Activated naive CD8-positive, alpha-beta T cell treated with anti-CD3 and anti-CD28 coated beads, Interleukin-2, amount 50 U/mL, for 16 hours (primary cell): ENCODE measurements around the gene MAST1.
"Not testable (repeated sequence)": the region's sequence is repeated elsewhere in the genome, so short reads cannot be mapped to it uniquely, and the experiment has no call there.

Experiments used
- DNase-seq: peaks from one replicate; pipeline ENCODE4 v3.0.0-alpha.2; 2020; ENCODE audit warnings: low read depth, low spot score

Gene MAST1

DNA sequence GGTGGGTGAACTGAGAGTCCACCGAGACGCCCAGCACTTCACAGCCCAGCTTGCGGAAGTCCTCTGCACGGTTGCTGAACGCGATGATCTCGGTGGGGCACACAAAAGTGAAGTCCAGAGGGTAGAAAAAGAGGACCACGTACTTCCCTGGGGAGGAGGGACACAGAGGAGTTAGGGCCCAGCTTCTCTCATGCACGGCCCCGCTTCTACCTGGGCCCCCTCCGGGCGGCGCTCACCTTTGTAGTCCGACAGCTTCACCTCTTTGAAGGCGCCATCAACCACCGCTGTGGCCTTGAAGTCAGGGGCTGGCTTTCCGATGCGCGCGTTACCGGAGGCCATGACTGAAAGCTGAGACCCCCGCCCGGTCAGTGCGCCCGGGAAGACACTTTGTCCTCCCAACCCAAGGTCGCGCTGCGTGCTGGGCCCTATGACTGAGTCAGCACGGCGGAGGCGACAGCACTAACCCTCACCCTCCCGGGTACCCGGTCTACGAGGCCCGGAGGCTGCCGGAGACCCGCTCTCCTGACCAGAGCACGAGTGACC lies 37.3 kb upstream of the MAST1 start:
- DNase-seq: no peak

DNA sequence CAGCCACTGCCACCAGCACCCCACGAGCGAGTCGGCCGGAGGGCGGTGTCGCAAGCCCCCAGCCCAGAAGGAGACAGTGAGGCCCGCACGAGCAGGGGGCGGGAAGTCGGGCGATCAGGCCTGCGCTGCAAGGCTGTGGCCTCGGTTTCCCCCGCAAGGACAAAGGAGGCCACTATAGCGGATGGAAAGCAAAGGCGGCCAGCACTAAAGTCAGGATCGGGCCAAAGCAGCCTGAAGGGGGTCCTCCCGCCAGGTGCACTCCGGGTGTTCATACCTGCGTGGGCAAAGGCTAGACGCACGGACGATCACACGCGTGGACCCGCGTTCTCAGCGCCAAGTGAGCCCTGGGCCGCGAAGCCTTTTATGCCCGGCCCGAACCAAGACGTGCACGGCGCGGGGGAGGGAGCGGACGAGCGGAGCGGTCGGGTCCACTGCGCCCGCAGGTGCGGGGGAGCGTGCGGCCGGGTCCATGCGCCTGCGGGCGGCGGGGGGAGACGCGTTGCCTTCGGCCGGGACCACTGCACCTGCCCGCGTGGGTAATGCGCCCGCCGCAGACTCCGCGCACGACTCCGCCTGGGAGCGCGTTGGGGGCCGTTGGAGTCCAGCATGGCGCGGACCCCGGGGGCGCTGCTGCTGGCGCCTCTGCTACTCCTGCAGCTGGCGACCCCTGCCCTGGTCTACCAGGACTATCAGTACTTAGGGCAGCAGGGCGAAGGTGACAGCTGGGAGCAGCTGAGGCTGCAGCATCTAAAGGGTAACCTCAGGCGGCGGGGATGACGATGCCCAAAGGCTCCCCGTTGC lies 36.6 kb upstream of the MAST1 start, which contains the start of the genes PRDX2 and THSD8:
TSS of gene PRDX2 (minus strand) at position 335 of the 801 bp plus-strand sequence. CDS start 539 bp downstream, outside the sequence.
TSS of gene THSD8 (plus strand) at position 604 of the 801 bp plus-strand sequence. CDS start at position 607, 3 bp downstream.
- peak; percentile 42 for DNase-seq

DNA sequence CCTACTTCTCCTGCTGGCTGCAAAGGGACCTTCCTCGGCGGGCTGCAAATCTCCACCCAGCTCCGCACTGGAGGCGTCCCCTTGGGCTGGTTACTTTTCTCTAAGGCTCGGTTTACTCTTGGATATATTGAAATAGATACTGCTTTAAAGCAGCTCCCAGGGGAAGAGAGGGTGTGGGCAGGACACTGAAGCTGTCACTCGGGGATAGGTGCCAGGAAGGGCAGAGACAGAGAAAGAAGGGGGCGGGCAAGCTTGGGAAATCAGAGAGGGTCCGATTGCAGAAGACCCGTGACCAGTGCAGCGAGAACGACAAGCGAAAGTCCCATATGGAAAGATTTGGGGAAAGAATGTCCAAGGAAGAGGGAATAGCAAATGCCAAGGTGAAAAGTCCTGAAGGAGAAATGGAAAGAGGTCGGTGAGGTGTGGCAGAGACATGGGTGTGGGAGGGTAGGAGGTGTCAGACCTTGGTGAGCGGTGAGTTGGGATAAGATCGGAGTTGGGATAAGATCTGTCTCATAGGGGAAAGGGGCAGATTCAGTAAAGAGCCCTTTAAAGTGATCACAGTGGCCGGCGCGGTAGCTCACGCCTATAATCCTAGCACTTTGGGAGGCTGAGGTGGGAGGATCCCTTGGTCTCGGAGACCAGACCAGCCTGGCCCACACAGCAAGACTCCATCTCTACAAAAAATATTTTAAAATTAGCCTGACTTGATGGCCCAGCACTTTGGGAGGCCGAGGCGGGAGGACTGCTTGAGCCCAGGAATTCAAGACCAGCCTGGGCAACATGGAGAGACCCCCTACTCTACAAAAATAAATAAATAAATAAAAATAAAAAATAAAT lies 35.8 kb upstream of the MAST1 start:
- no peak for DNase-seq

DNA sequence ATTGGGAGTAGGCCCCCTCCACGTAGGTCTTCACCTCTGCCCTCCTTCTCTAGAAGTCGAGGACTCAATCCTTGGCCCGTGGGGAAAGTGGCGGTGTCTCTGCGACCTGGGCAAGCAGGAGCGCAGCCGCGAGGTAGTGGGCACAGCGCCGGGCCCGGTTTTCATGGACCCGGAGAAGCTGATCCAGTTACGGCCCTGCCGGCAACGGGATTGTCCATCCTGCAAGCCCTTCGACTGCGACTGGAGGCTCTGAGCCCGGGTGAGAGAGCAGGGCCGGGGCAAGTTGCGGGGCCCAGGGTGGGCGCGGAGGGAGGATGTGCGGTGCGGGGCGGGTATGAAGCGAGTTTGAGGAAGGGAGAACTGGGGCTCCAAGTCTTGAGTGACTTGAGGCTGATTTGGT lies 34.3 kb upstream of the MAST1 start:
- no peak for DNase-seq

DNA sequence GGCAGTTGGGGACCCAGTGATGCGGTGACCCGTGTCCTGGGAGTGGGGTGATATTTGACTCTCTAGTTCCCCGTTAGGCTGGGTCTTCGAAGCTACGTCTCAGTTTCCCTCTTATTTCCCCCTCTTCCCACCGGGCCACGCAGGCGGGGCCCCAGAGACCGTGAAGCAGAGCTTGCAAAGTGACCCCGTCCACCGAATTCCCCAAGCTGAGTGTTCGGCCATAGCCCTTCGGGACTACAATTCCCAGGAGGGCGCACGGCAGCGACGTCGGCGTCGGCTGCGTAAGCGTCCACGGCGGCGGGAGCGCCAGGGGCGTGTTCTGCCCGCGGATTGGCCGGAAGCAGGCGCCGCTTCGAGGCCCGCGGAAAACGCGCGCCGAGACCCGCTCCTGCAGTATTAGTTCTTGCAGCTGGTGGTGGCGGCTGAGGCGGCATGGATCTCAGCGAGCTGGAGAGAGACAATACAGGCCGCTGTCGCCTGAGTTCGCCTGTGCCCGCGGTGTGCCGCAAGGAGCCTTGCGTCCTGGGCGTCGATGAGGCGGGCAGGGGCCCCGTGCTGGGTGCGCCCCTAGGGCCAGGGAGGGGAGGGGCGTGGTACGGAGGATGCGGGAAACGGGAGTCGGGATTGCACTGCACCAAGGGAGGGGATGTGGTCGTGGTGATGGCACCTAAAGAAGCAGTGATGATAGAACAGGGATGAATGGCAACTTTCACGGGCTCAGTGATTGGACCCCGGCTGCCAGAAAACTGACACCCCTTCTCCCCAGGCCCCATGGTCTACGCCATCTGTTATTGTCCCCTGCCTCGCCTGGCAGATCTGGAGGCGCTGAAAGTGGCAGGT lies 31.9 kb upstream of the MAST1 start, which contains the start of gene RNASEH2A:
TSS of gene RNASEH2A (plus strand) at position 343 of the 840 bp plus-strand sequence. CDS start at position 433, 90 bp downstream.
- peak; percentile 64 for DNase-seq

DNA sequence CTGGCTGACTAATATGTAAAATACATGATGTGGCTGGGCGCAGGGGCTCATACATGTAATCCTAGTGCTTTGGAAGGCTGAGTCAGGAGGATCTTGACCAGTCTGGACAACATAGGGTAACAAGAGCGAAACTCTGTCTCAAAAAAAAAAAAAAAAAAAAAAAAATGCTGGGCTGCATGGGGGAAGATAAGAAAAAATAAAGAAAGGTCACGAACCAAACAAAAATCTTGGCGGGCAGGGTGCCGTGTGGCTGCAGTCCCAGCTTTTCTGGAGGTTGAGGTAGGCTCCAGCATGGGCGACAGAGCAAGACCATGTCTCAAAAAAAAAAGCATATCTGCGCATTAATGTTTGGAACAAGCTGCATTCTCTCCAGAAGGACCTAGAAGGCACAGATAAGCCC lies 23.2 kb upstream of the MAST1 start:
- no peak for DNase-seq

DNA sequence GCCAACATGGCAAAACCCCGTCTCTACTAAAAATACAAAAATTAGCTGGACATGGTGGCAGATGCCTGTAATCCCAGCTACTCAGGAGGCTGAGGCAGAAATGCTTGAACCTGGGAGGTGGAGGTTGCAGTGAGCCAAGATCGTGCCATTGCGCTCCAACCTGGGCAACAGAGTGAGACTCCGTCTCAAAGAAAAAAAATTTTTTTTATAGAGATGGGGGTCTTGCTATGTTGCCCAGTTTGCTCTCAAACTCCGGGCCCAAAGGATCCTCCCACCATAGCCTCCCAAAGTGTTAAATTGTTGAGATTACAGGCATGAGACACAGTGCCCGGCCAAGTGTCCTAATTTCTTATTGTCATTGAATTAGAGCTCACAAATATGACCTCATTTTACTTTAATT lies 21.1 kb upstream of the MAST1 start:
- DNase-seq: not testable (repeated sequence)

DNA sequence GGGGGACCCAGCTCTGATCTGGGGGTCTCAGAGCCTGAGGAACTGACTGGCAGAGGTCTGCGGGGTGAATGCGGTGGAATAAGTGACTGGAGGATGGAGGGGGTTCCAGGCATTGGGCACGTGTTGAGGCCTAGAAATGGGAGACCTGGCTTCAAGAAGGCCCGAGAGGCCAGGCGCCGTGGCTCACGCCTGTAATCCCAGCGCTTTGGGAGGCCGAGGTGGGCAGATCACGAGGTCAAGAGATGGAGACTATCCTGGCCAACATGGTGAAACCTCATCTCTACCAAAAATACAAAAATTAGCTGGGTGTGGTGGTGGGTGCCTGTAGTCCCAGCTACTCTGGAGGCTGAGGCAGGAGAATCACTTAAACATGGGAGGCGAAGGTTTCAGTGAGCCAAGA lies 20.5 kb upstream of the MAST1 start:
- DNase-seq: not testable (repeated sequence)

DNA sequence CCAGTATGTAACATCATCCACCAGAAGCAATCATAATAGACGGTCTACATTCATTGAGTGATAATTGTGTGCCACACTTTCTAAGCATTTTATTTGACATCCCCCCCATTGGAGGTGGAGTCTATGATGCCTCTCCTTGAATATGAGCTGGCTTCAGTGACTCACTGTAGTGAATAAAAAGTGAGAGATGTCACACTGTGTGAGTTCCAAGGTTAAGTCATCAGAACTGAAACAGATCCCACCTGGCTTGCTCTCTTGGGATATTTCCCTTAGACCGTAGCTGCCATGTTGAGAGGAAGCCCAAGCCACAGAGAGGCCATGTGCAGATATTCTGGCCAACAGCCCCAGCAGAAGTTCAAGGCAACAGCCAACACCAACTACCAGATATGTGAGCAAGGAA lies 16.6 kb upstream of the MAST1 start:
- no peak for DNase-seq

DNA sequence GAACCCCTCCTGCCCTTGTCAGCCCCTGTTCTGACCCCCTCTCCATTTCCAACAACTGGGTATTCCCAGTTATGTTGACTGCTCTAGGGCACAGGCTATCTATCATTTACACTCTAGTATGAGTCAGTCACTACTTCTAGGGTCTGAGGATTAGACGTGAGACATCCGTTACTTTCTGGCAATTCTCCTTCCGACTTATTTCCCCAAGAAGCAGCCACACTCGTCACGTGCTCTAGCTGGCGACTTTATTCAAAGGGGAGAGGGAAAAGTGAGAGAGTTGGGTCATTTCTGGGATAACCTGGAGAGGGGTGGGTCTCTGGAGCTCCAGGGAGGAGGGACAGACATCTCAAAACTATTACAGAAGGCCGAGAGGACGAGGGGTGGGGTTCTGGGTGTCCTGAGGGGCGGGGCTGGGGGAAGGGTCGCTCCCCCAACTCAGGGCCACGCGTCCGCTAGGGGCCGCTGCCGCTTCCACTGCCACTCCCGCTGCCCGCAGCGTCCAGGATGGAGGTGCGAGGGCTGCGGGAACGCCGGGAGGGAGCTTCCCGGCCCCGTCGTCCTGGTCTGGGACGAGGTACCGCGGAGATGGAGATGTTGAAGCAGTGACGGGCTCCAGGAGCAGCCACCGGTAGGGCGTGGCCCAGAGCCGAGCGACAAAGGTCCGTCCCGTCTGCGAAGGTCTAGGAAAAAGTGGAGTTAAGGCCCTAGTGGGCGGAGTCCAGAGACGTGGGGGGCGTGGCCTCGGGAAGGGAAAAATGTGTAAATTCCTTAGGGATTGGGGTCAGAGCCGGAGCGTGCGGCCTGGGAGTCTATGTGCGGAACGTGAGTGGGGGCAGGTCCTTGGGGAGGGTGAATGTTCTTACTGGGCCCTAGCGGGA lies 12.8 kb upstream of the MAST1 start:
- no peak for DNase-seq

DNA sequence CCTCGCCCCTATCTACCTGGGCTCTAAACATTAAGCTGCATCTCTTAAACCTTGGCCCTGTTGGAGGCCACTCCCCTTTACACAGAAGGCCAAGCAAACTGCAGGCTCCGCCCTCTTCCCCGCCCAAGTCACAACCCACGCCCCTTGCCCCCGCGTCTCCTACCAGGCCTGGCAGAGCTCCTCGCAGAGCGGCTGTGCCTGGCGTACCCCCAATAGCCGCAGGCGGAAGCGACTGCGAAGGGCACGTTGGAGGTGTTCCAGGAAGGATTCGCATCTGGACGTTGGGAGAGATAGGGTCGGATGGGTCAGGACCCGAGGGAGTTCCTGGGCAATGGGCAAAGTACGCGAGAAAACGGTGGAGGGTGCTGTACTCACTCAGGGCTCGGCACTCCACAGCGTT lies 9.8 kb upstream of the MAST1 start:
- no peak for DNase-seq

DNA sequence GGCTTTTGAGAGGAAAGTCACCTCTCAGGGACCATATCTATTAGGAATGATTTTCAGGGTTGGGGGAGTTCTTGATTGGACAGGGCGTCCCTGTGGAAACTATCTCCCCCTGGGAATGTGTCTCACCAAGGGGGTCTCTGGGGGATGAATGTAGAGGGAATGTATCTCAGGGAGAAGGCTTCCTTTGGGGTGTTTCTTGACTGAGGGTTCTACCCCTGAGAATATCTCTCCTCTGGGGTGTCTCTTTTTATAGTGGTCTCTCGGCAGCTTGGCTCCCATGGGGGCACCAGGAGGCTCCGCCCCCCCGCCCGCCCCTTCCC lies 4.9 kb upstream of the MAST1 start:
- no peak for DNase-seq

DNA sequence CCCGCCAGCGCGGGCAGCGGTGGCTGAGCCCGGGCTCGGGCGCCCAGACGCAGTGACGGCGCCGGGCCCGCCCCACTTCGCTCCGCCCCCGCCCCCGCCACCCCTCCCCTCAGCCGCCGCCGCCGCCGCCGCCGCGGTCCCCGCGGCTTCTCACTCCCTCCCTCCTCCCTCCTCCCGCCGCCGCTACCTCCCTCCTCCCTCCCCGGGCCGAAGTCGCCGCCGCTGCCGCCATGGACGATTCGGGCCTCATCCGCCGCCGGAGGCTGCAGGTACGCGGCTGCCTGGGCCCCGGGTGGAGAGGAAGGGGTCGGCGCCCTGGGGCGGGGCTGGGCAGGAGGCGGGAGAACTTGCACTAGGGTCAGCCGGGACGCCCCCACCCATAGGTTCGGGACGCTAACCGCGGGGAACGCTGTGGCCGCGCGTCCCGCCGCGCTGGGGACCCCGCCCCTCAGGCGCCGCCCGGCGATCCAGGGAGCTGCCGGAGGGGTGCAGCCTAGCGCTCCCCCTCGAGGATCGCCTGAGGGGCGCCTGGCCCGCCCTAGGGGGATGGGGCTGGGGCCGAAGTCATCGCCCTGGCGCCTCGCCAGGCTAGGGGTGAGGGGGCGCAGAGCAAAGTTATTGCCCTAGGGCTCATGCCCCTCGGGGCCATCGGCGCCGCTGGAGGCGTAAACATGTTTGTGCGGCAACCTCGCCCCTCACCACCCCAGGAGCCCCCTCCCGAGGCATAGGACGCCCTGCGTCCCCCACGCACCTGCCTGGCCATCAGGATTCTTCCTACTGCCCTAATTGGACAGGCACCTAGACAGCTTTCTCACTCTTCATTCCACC lies 4.4 kb upstream of the MAST1 start:
- no peak for DNase-seq

DNA sequence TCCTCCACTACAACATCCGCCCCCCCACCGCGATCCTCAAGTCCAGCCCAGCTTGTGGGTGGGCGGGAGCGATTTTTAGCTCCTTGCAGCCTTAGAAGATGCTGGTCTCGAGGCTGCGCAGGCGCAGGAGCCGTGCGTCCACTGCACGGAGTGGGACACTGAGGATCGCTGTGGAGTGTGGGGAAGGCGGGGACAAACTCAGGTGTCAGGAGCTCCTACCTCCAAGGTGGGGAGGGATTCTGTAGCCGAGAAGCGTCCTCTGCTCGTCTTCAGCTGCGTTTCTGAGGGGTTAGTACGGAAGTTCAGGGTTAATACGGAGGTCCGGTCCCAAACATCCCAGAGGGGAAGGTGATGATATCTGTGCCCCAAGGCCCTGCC lies 3.8 kb upstream of the MAST1 start, which contains the start of gene RTBDN:
TSS of gene RTBDN (minus strand) at position 14 of the 378 bp plus-strand sequence. CDS start 4,600 bp downstream, outside the sequence.
- DNase-seq: no peak

DNA sequence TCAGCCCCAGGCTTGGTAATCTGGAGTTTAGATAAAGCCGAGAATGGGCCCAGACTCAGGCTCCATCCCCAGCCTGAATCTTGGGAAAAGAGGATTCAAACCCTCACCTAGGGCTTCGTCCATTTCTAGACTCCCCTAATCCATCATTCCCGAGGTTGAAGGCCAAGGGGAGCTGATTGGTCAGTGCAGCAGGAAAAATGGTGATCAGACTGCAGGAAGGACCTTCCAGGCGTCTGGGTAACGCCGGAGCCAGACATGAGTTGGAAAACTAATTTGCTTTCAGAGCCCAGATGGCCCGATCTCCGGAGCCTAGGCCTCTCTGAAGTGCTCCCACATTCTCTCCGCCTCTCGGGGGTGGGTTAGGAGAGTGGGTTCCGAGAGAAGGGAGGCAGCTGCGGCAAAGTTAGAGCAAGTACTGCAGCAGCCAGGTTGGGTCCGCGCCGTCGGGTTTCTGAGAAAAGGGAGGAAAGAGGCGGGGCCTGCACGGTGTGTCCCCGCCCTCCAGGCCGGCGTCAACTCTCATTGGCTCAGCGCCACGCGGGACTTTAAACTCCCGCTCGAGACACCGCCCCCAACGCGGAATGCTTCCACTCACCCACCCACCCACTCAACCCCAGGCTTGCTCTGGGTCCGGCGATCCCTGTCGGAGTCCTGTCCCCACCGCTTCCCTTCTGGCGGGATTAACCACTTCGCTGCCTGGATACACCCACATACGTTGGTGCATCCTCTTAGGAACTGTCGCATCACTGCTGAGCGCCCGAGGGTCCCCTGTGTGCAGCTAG lies 3.1 kb upstream of the MAST1 start:
- no peak for DNase-seq

DNA sequence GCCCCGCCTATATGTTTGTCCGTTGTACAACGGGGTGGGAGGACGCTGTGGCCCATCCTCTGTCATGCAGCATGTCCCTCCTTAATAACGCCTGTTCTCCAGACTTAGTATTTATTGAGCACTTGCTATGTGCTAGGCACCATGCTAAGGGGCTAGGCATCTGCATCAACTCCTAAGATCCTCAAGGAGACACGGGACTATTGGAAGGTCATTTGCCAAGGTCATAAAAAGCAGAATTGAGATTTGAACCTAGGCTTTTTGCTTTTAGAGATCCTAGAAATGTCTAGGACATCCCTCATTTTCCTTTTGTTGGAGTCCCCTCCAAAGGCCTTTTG lies 1.8 kb upstream of the MAST1 start:
- DNase-seq: no peak

DNA sequence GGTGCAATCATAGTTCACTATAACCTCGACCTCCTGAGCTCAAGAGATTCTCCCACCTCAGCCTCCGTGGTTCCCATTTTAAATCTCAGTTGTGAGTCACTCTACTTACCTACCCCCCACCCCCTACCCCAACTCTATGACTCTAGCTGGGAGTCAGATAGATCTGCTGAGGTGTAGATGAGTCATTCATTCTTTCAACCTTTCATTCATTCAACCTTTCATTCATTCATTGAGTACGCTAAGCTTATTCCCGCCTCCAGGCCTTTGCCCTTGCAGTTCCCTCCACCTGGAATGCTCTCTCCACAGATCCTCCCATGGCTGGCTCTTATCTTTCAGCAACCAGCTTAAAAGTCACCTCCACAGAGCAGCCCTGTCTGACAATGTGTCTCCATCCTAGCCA lies 1.1 kb upstream of the MAST1 start:
- no peak for DNase-seq

DNA sequence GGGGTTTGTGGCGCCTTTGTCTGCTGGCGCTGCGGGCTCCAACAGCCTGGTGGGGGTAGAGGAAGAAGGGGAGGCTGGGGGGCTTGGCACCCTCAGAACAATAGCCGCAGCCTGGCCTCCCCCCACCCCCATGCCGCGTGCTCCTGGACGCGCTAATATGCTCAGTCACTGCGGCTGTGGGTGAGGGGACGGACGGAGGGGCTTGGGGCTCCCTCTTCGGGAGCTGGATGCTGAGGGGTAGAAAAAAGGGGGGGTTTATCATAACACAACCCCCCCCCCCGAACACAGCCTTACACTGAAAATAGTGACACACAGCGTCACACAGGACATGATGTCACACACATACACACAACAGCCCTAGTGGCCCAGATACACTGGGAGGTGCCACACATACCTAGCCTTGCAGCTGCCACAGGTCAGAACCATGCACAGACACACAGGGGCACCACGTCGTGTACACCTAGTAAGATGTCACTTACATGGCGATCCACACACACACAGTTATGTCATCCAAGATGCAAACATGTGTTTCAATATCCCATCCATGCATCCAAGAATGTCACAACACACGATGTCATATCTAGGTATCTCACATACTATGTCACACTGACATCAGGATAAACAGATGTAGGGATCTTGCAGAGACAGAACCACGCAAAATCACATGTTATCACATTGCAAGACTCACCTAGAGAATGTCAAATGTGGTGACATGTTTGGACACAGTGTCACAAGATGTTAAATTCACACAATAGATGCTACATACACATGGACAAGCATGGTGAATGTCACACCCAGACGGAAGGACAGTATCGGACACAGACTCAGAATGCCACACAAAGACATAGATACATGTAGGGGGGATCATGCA lies 806 bp downstream of the MAST1 start:
- DNase-seq: no peak
